Testis (tissue), 2 donors: Measurements from ENCODE around the gene NXPH3.

ENCODE experiments used
- CTCF ChIP-seq, 3 experiments: fragments of 450-650 bp in 2 of 3; fragments of 200-600 bp in 1 of 3; sonication (generic) in 1 of 3; IDR thresholded peaks; one replicate each; pipeline ENCODE4 v1.5.1; 2016 to 2019; ENCODE audit warnings: antibody characterized with exemption in 3 of 3, mild to moderate bottlenecking in 2 of 3, moderate library complexity in 1 of 3
- POLR2A ChIP-seq: fragments of 450-650 bp; IDR thresholded peaks from one replicate; pipeline ENCODE4 v1.6.1; 2017; ENCODE audit warnings: antibody characterized with exemption, mild to moderate bottlenecking, moderate library complexity

- TF ChIP-seq CTCF (IDR thresholded peaks at IDR 0.05) (no peak), POLR2A (no peak)
Observed at GRCh38 chr17:49566668-49567071, 9.0 kb upstream of the NXPH3 start.
